Type B pancreatic cell (in vitro differentiated cells): ENCODE measurements around the gene IFNA7. TPM values are rescaled to one million over a fixed set of nuclear protein-coding genes. Genes with fewer than 3 reads are reported as not detected.
"Not testable (repeated sequence)": the region's sequence is repeated elsewhere in the genome, so short reads cannot be mapped to it uniquely, and the experiment has no call there.

ENCODE experiments used
- DNase-seq: peaks from one replicate; pipeline ENCODE4 v3.0.0; 2021; ENCODE audit warnings: mixed read lengths; ENCODE audit not compliant: unreplicated experiment; ENCODE audit errors: extremely low spot score
- H3K27ac Mint-ChIP-seq: 2 replicates; pipeline ENCODE4 v1.8.0; 2021; ENCODE audit warnings: mild to moderate bottlenecking, mixed read lengths
- H3K27me3 Mint-ChIP-seq: 2 replicates; pipeline ENCODE4 v1.8.0; 2021; ENCODE audit warnings: mixed read lengths
- H3K36me3 Mint-ChIP-seq: 2 replicates; pipeline ENCODE4 v1.8.0; 2021; ENCODE audit warnings: mixed read lengths
- H3K4me1 Mint-ChIP-seq: one replicate; pipeline ENCODE4 v1.8.0; 2021; ENCODE audit warnings: mixed read lengths; ENCODE audit not compliant: unreplicated experiment
- H3K4me3 Mint-ChIP-seq: 2 replicates; pipeline ENCODE4 v1.8.0; 2021; ENCODE audit warnings: mild to moderate bottlenecking, mixed read lengths
- H3K9me3 Mint-ChIP-seq: 2 replicates; pipeline ENCODE4 v1.8.0; 2021; ENCODE audit warnings: mixed read lengths
- CTCF ChIP-seq: fragments of 200-600 bp; sonication (generic); conservative IDR thresholded peaks from 2 replicates; pipeline ENCODE4 v1.5.0; 2021; ENCODE audit warnings: antibody characterized with exemption, mild to moderate bottlenecking
- total RNA-seq: library from RNA; stranded (reverse); gene quantifications from 2 replicates; pipeline ENCODE4 v1.2.1, GENCODE V29; 2021; ENCODE audit warnings: low replicate concordance

Gene IFNA7
- total RNA-seq, 1 donor from 2014 or later = not detected

- not testable (repeated sequence) for H3K4me1 Mint-ChIP-seq, H3K36me3 Mint-ChIP-seq, DNase-seq, H3K9me3 Mint-ChIP-seq, H3K4me3 Mint-ChIP-seq, H3K27ac Mint-ChIP-seq
- peaks cover 19% of the 10 kb centered on the region for H3K27me3 Mint-ChIP-seq
- TF ChIP-seq CTCF = peak; percentile 71
Measured at GRCh38 chr9:21235468-21236359, 33.7 kb upstream of the IFNA7 start.

- Mint-ChIP-seq H3K4me1 (no peaks in the 10 kb centered on the region), H3K4me3 (no peak overlapping the region), H3K9me3 (no peaks in the 10 kb centered on the region), H3K27ac (no peak overlapping the region), H3K27me3 (peaks cover 16% of the 10 kb centered on the region), H3K36me3 (no peaks in the 10 kb centered on the region)
- DNase-seq = peak; percentile 53
- TF ChIP-seq CTCF = no peak
Measured at GRCh38 chr9:21234153-21234687, 32.2 kb upstream of the IFNA7 start.

GRCh38 chr9:21233258-21233657 is 31.3 kb upstream of the IFNA7 start:
- no peaks in the 10 kb centered on the region for H3K4me1 Mint-ChIP-seq
- TF ChIP-seq CTCF = no peak
- no peaks in the 10 kb centered on the region for H3K9me3 Mint-ChIP-seq
- H3K4me3 Mint-ChIP-seq = no peak overlapping the region
- no peak overlapping the region for H3K27ac Mint-ChIP-seq
- peaks cover 14% of the 10 kb centered on the region for H3K27me3 Mint-ChIP-seq
- DNase-seq = no peak
- H3K36me3 Mint-ChIP-seq = no peaks in the 10 kb centered on the region

GRCh38 chr9:21228122-21228521 is 26.1 kb upstream of the IFNA7 start, which contains the start of gene IFNA17:
IFNA17 (minus strand) TSS chr9:21228222; CDS start chr9:21228173, 49 bp downstream.
- no peak for DNase-seq
- no peaks in the 10 kb centered on the region for H3K4me1 Mint-ChIP-seq

GRCh38 chr9:21217211-21217610 is 15.2 kb upstream of the IFNA7 start, which contains the start of gene IFNA16:
IFNA16 (minus strand) TSS chr9:21217311; CDS start chr9:21217305, 6 bp downstream.
- H3K36me3 Mint-ChIP-seq, H3K4me1 Mint-ChIP-seq, H3K4me3 Mint-ChIP-seq, H3K9me3 Mint-ChIP-seq, H3K27ac Mint-ChIP-seq, DNase-seq: not testable (repeated sequence)
- peaks cover 14% of the 10 kb centered on the region for H3K27me3 Mint-ChIP-seq

More at GRCh38 chr9:21228122-21228521, 26.1 kb upstream of the IFNA7 start, which contains the start of gene IFNA17:
- no peak for TF ChIP-seq CTCF
- H3K9me3 Mint-ChIP-seq = no peaks in the 10 kb centered on the region
- H3K27me3 Mint-ChIP-seq = no peaks in the 10 kb centered on the region
- no peak within 1 kb of the TSS for H3K4me3 Mint-ChIP-seq
- no peaks in the 10 kb centered on the region for H3K36me3 Mint-ChIP-seq
- H3K27ac Mint-ChIP-seq = no peak within 1 kb of the TSS
